H9 (cell line): ENCODE results near the gene EVI5L. TPM values are rescaled to one million over a fixed set of nuclear protein-coding genes. Genes with fewer than 3 reads are reported as not detected.

ENCODE experiments used
- DNase-seq: peaks from one replicate; pipeline ENCODE4 v3.0.0-alpha.2; 2017
- H2AFZ ChIP-seq: one replicate; pipeline ENCODE4 v1.6.1; 2013; ENCODE audit warnings: mild to moderate bottlenecking, low read length, control low read depth, moderate library complexity
- H2AK5ac ChIP-seq: 2 replicates; pipeline ENCODE4 v1.6.1; 2013; ENCODE audit warnings: low read length, control low read depth, mixed read lengths; ENCODE audit not compliant: insufficient read length
- H2BK120ac ChIP-seq: one replicate; pipeline ENCODE4 v1.6.1; 2013; ENCODE audit warnings: low read depth, mild to moderate bottlenecking, low read length, control low read depth, inconsistent platforms; ENCODE audit not compliant: poor library complexity, severe bottlenecking
- H2BK12ac ChIP-seq: 2 replicates; pipeline ENCODE4 v1.6.1; 2013; ENCODE audit warnings: low read length, control low read depth, mixed read lengths, low read depth; ENCODE audit not compliant: insufficient read length
- H2BK15ac ChIP-seq: 2 replicates; pipeline ENCODE4 v1.6.1; 2013; ENCODE audit warnings: low read depth, low read length, control low read depth
- H2BK20ac ChIP-seq: one replicate; pipeline ENCODE4 v1.6.1; 2013; ENCODE audit warnings: low read depth, mild to moderate bottlenecking, low read length, control low read depth, inconsistent platforms; ENCODE audit not compliant: poor library complexity, severe bottlenecking
- H2BK5ac ChIP-seq: 2 replicates; pipeline ENCODE4 v1.6.1; 2013; ENCODE audit warnings: low read length, control low read depth, mixed read lengths; ENCODE audit not compliant: insufficient read length
- H3K14ac ChIP-seq: 2 replicates; pipeline ENCODE4 v1.6.1; 2013; ENCODE audit warnings: low read length, control low read depth; ENCODE audit not compliant: insufficient read depth
- H3K18ac ChIP-seq: 2 replicates; pipeline ENCODE4 v1.6.1; 2013; ENCODE audit warnings: low read depth, mild to moderate bottlenecking, mixed read lengths, low read length, control low read depth; ENCODE audit not compliant: insufficient read length
- H3K23ac ChIP-seq: 2 replicates; pipeline ENCODE4 v1.6.1; 2013; ENCODE audit warnings: low read length, control low read depth, mixed read lengths, low read depth; ENCODE audit not compliant: insufficient read length
- H3K23me2 ChIP-seq: 2 replicates; pipeline ENCODE4 v1.6.1; 2013; ENCODE audit warnings: low read depth, mild to moderate bottlenecking, mixed read lengths, low read length, control low read depth; ENCODE audit not compliant: insufficient read length, poor library complexity, severe bottlenecking
- H3K27ac ChIP-seq: 2 replicates; pipeline ENCODE4 v1.5.1; 2013; ENCODE audit warnings: low read length, control low read depth, mixed read lengths, low read depth; ENCODE audit not compliant: insufficient read length
- H3K27me3 ChIP-seq: 2 replicates; pipeline ENCODE4 v1.6.1; 2013; ENCODE audit warnings: low read length, control low read depth, inconsistent platforms; ENCODE audit not compliant: insufficient read depth
- H3K4ac ChIP-seq: 2 replicates; pipeline ENCODE4 v1.6.1; 2013; ENCODE audit warnings: low read depth, mild to moderate bottlenecking, control low read depth, inconsistent platforms, low read length, moderate library complexity
- H3K4me1 ChIP-seq: 2 replicates; pipeline ENCODE4 v1.6.1; 2013; ENCODE audit warnings: low read length, control low read depth, inconsistent platforms; ENCODE audit not compliant: insufficient read depth
- H3K4me2 ChIP-seq: 2 replicates; pipeline ENCODE4 v1.6.1; 2013; ENCODE audit warnings: low read length, control low read depth, mixed read lengths; ENCODE audit not compliant: insufficient read length, insufficient read depth
- H3K56ac ChIP-seq: 2 replicates; pipeline ENCODE4 v1.6.1; 2013; ENCODE audit warnings: low read depth, mild to moderate bottlenecking, mixed read lengths, low read length, control low read depth; ENCODE audit not compliant: insufficient read length
- H3K79me1 ChIP-seq: 2 replicates; pipeline ENCODE4 v1.6.1; 2013; ENCODE audit warnings: low read depth, mild to moderate bottlenecking, moderate library complexity, low read length, control low read depth, inconsistent platforms; ENCODE audit not compliant: insufficient read depth, poor library complexity, severe bottlenecking
- H3K79me2 ChIP-seq: 2 replicates; pipeline ENCODE4 v1.6.1; 2013; ENCODE audit warnings: low read length, control low read depth, inconsistent platforms; ENCODE audit not compliant: insufficient read depth
- H3K9ac ChIP-seq: 2 replicates; pipeline ENCODE4 v1.6.1; 2013; ENCODE audit warnings: low read length, control low read depth, mixed read lengths; ENCODE audit not compliant: insufficient read length; ENCODE audit errors: extremely low read depth
- H3K9me3 ChIP-seq: one replicate; pipeline ENCODE4 v1.6.1; 2013; ENCODE audit warnings: low read depth, low read length, inconsistent platforms; ENCODE audit not compliant: control insufficient read depth
- H3T11ph ChIP-seq: one replicate; pipeline ENCODE4 v1.6.1; 2013; ENCODE audit warnings: mild to moderate bottlenecking, low read length, control low read depth, inconsistent platforms
- H4K20me1 ChIP-seq: one replicate; pipeline ENCODE4 v1.6.1; 2013; ENCODE audit not compliant: control insufficient read depth, insufficient read length, insufficient read depth
- H4K5ac ChIP-seq: 2 replicates; pipeline ENCODE4 v1.6.1; 2013; ENCODE audit warnings: low read depth, mild to moderate bottlenecking, mixed read lengths, low read length, control low read depth; ENCODE audit not compliant: insufficient read length
- H4K8ac ChIP-seq: replicated peaks from 2 replicates; pipeline ENCODE4 v1.6.1; 2013; ENCODE audit warnings: low read length, control low read depth, mixed read lengths, low read depth; ENCODE audit not compliant: insufficient read length
- H4K91ac ChIP-seq: 2 replicates; pipeline ENCODE4 v1.6.1; 2013; ENCODE audit warnings: low read depth, mild to moderate bottlenecking, moderate library complexity, mixed read lengths, low read length, control low read depth; ENCODE audit not compliant: insufficient read length
- H3K27ac Mint-ChIP-seq, 3 experiments: 2 replicates in 2 of 3; 3 replicates in 1 of 3; pipeline ENCODE4 v1.8.0; 2020 to 2021; ENCODE audit warnings: mixed read lengths in 3 of 3, mild to moderate bottlenecking in 1 of 3, moderate library complexity in 1 of 3
- H3K27me3 Mint-ChIP-seq: 2 replicates; pipeline ENCODE4 v1.8.0; 2021; ENCODE audit warnings: low read depth, mild to moderate bottlenecking, moderate library complexity, mixed read lengths
- H3K36me3 Mint-ChIP-seq, 3 experiments: 2 replicates in 2 of 3; 3 replicates in 1 of 3; pipeline ENCODE4 v1.8.0; 2020 to 2021; ENCODE audit warnings: low read depth in 3 of 3, mixed read lengths in 3 of 3; ENCODE audit not compliant: insufficient read depth in 1 of 3
- H3K4me1 Mint-ChIP-seq, 2 experiments: 2 replicates each; pipeline ENCODE4 v1.8.0; 2020; ENCODE audit warnings: mixed read lengths in 2 of 2
- H3K4me3 Mint-ChIP-seq, 2 experiments: 2 replicates in 1 of 2; 3 replicates in 1 of 2; pipeline ENCODE4 v1.8.0; 2020 to 2021; ENCODE audit warnings: mild to moderate bottlenecking in 2 of 2, mixed read lengths in 2 of 2, moderate library complexity in 1 of 2
- H3K9me3 Mint-ChIP-seq, 2 experiments: 2 replicates in 1 of 2; 3 replicates in 1 of 2; pipeline ENCODE4 v1.8.0; 2020; ENCODE audit warnings: mild to moderate bottlenecking in 2 of 2, mixed read lengths in 2 of 2, moderate library complexity in 1 of 2
- CTCF ChIP-seq: fragments of 200-600 bp; sonication (generic); conservative IDR thresholded peaks from 3 replicates; pipeline ENCODE4 v1.8.0; 2021; ENCODE audit warnings: antibody characterized with exemption, mild to moderate bottlenecking
- WGBS: extraction: QIAGEN DNeasy Blood & Tissue Kit; methylation state at CpG from one replicate; pipeline ENCODE4 v1.1.7; 2013; ENCODE audit warnings: missing lambda C conversion rate, low lambda C conversion rate, mixed read lengths; ENCODE audit not compliant: insufficient read length; ENCODE audit errors: extremely low coverage; 5-methylcytosine and 5-hydroxymethylcytosine counted together
- total RNA-seq: library from RNA; stranded (reverse); gene quantifications from 2 replicates; pipeline ENCODE4 v1.2.1, GENCODE V29; 2021

Gene EVI5L
- total RNA-seq, 1 experiment from 2014 or later, result 7.1 TPM

GRCh38 chr19:7832781-7833180 lies 2.8 kb downstream of the EVI5L start:
- no peak overlapping the region for H3K4ac ChIP-seq
- Mint-ChIP-seq H3K9me3 (no peaks in the 10 kb centered on the region), H3K27ac (no peak overlapping the region), H3K27me3 (peaks cover 45% of the 10 kb centered on the region), H3K4me1 (peaks cover 18 to 22% of the 10 kb centered on the region in 2 experiments), H3K4me3 (no peak overlapping the region), H3K36me3 (no peaks in the 10 kb centered on the region)
- no peak overlapping the region for H2BK12ac ChIP-seq
- no peak overlapping the region for H3K18ac ChIP-seq
- no peaks in the 10 kb centered on the region for H3K79me2 ChIP-seq
- H4K8ac ChIP-seq, result no peak overlapping the region
- no peak overlapping the region for H3K56ac ChIP-seq
- H2BK15ac ChIP-seq, result no peak overlapping the region
- no peaks in the 10 kb centered on the region for H3K27me3 ChIP-seq
- no peak overlapping the region for H2BK5ac ChIP-seq
- no CpG with 5 or more reads among the region's 12 CpGs for WGBS
- H3K9me3 ChIP-seq, result no peaks in the 10 kb centered on the region
- H3K27ac ChIP-seq, result no peak overlapping the region
- no peak for DNase-seq
- no peak overlapping the region for H4K91ac ChIP-seq
- no peaks in the 10 kb centered on the region for H3K79me1 ChIP-seq
- no peak overlapping the region for H2BK120ac ChIP-seq
- no peak overlapping the region for H3K9ac ChIP-seq
- H2BK20ac ChIP-seq, result no peak overlapping the region
- no peak overlapping the region for H3K4me2 ChIP-seq
- H4K20me1 ChIP-seq, result no peaks in the 10 kb centered on the region
- H4K5ac ChIP-seq, result no peak overlapping the region
- H3K14ac ChIP-seq, result no peak overlapping the region; the same call in 1 of the 2 replicates
- no peak overlapping the region for H2AFZ ChIP-seq
- H3K4me1 ChIP-seq, result no peaks in the 10 kb centered on the region
- no peak overlapping the region for H3T11ph ChIP-seq
- H3K23ac ChIP-seq, result no peak overlapping the region
- no peak overlapping the region for H2AK5ac ChIP-seq
- peaks cover 3% of the 10 kb centered on the region for H3K23me2 ChIP-seq
- TF ChIP-seq CTCF, result no peak
